Endodermal cell (in vitro differentiated cells): ENCODE data around the gene KIAA1328. TPM values are rescaled to one million over a fixed set of nuclear protein-coding genes. Genes with fewer than 3 reads are reported as not detected.

Experiments
- DNase-seq: peaks from one replicate; pipeline ENCODE4 v3.0.0-alpha.2; 2017
- H3K27ac ChIP-seq: 2 replicates; pipeline ENCODE4 v1.5.1; 2013; ENCODE audit warnings: mild to moderate bottlenecking, low read depth, low read length, moderate library complexity
- H3K27me3 ChIP-seq: 2 replicates; pipeline ENCODE4 v1.6.1; 2013; ENCODE audit warnings: mild to moderate bottlenecking, low read length, moderate library complexity; ENCODE audit not compliant: insufficient read depth, control insufficient read depth, poor library complexity, severe bottlenecking
- H3K36me3 ChIP-seq: 2 replicates; pipeline ENCODE4 v1.7.0; 2013; ENCODE audit warnings: mild to moderate bottlenecking, low read length, moderate library complexity; ENCODE audit not compliant: control insufficient read depth, insufficient read depth
- H3K4me1 ChIP-seq: one replicate; pipeline ENCODE4 v1.7.0; 2013; ENCODE audit warnings: low read length; ENCODE audit not compliant: control insufficient read depth, insufficient read depth
- H3K4me3 ChIP-seq: 2 replicates; pipeline ENCODE4 v1.5.1; 2013; ENCODE audit warnings: mild to moderate bottlenecking, low read length, moderate library complexity
- H3K9ac ChIP-seq: 2 replicates; pipeline ENCODE4 v1.6.1; 2013; ENCODE audit warnings: mild to moderate bottlenecking, low read length, moderate library complexity; ENCODE audit not compliant: poor library complexity, severe bottlenecking; ENCODE audit errors: extremely low read depth
- H3K9me3 ChIP-seq: 2 replicates; pipeline ENCODE4 v1.6.1; 2013; ENCODE audit warnings: mild to moderate bottlenecking, low read length, moderate library complexity; ENCODE audit not compliant: control insufficient read depth
- H3K27ac Mint-ChIP-seq: 2 replicates; pipeline ENCODE4 v1.8.0; 2020; ENCODE audit warnings: mixed read lengths
- H3K27me3 Mint-ChIP-seq: 2 replicates; pipeline ENCODE4 v1.8.0; 2021; ENCODE audit warnings: mild to moderate bottlenecking, mixed read lengths; ENCODE audit not compliant: insufficient read depth
- H3K36me3 Mint-ChIP-seq: 2 replicates; pipeline ENCODE4 v1.8.0; 2020; ENCODE audit warnings: low read depth, mixed read lengths
- H3K4me1 Mint-ChIP-seq: 2 replicates; pipeline ENCODE4 v1.8.0; 2020; ENCODE audit warnings: mixed read lengths
- H3K4me3 Mint-ChIP-seq: 2 replicates; pipeline ENCODE4 v1.8.0; 2020; ENCODE audit warnings: mild to moderate bottlenecking, moderate library complexity, mixed read lengths
- H3K9me3 Mint-ChIP-seq: 2 replicates; pipeline ENCODE4 v1.8.0; 2020; ENCODE audit warnings: mild to moderate bottlenecking, mixed read lengths
- CTCF ChIP-seq: fragments of 200-600 bp; sonication (generic); conservative IDR thresholded peaks from 2 replicates; pipeline ENCODE4 v1.5.0; 2021; ENCODE audit warnings: antibody characterized with exemption, mild to moderate bottlenecking
- WGBS, 2 experiments: methylation state at CpG; one replicate each; pipeline versions ENCODE4 v1.1.5 to v1.1.7; 2013; ENCODE audit warnings: missing lambda C conversion rate in 2 of 2, mixed read lengths in 1 of 2; ENCODE audit not compliant: insufficient coverage in 1 of 2, insufficient read length in 1 of 2; 5-methylcytosine and 5-hydroxymethylcytosine counted together
- total RNA-seq, 2 donors: library from RNA; stranded (reverse); fragmentation: NEBNext Ultra II Directional in 1 of 2; extraction: Animal tissue kit (Norgen Biotek cat#: 25700) in 1 of 2; gene quantifications; 2 replicates in 1 of 2; 3 replicates in 1 of 2; pipeline ENCODE4 v1.2.1, GENCODE V29; 2021

Gene KIAA1328
- total RNA-seq, 2 donors from 2014 or later: 7.6 to 8.4 TPM

- Mint-ChIP-seq H3K27ac (no peak overlapping the region), H3K4me1 (no peaks in the 10 kb centered on the region), H3K36me3 (no peaks in the 10 kb centered on the region), H3K27me3 (peaks cover 12% of the 10 kb centered on the region), H3K9me3 (peaks cover 6% of the 10 kb centered on the region), H3K4me3 (no peak overlapping the region)
- no peaks in the 10 kb centered on the region for H3K4me1 ChIP-seq
- H3K27ac ChIP-seq: no peak overlapping the region
- no peaks in the 10 kb centered on the region for H3K36me3 ChIP-seq
- TF ChIP-seq CTCF: no peak
- peaks cover 18% of the 10 kb centered on the region for H3K27me3 ChIP-seq
- no peaks in the 10 kb centered on the region for H3K9me3 ChIP-seq
- H3K4me3 ChIP-seq: no peak overlapping the region
- no peak for DNase-seq
- H3K9ac ChIP-seq: no peak overlapping the region
- WGBS, 2 experiments: 80 to 89% methylated on average over 11 to 16 of the region's 16 CpGs
Measured at GRCh38 chr18:37272841-37273240, 443.9 kb downstream of the KIAA1328 start.

- H3K9me3 Mint-ChIP-seq: peaks cover 6% of the 10 kb centered on the region
- Histone ChIP-seq H3K9ac (no peak overlapping the region), H3K4me1 (no peaks in the 10 kb centered on the region), H3K36me3 (no peaks in the 10 kb centered on the region), H3K9me3 (no peaks in the 10 kb centered on the region), H3K4me3 (no peak overlapping the region), H3K27ac (no peak overlapping the region), H3K27me3 (peaks cover 2% of the 10 kb centered on the region)
- H3K36me3 Mint-ChIP-seq: no peaks in the 10 kb centered on the region
- no peaks in the 10 kb centered on the region for H3K4me1 Mint-ChIP-seq
- H3K27me3 Mint-ChIP-seq: peaks cover 15% of the 10 kb centered on the region
- no peak for DNase-seq
- 95% methylated on average over 55 to 82 of the region's 82 CpGs for WGBS, 2 experiments
- no peak overlapping the region for H3K4me3 Mint-ChIP-seq
- H3K27ac Mint-ChIP-seq: no peak overlapping the region
- TF ChIP-seq CTCF: no peak
Measured at GRCh38 chr18:37274309-37275236, 445.6 kb downstream of the KIAA1328 start.

- Histone ChIP-seq H3K27me3 (no peaks in the 10 kb centered on the region), H3K9me3 (no peaks in the 10 kb centered on the region), H3K27ac (no peak overlapping the region), H3K36me3 (no peaks in the 10 kb centered on the region), H3K4me1 (no peaks in the 10 kb centered on the region), H3K4me3 (no peak overlapping the region), H3K9ac (no peak overlapping the region)
- no peak overlapping the region for H3K27ac Mint-ChIP-seq
- H3K27me3 Mint-ChIP-seq: peaks cover 16% of the 10 kb centered on the region
- 88 to 96% methylated on average over 11 to 18 of the region's 32 CpGs for WGBS, 2 experiments
- peaks cover 6% of the 10 kb centered on the region for H3K9me3 Mint-ChIP-seq
- H3K4me3 Mint-ChIP-seq: no peak overlapping the region
- H3K36me3 Mint-ChIP-seq: no peaks in the 10 kb centered on the region
- no peaks in the 10 kb centered on the region for H3K4me1 Mint-ChIP-seq
- no peak for DNase-seq
- no peak for TF ChIP-seq CTCF
Measured at GRCh38 chr18:37275237-37275741, 446.4 kb downstream of the KIAA1328 start.
